Endothelial cell of umbilical vein (primary cell): Measurements from ENCODE around the gene TRIM24. TPM values are rescaled to one million over a fixed set of nuclear protein-coding genes. Genes with fewer than 3 reads are reported as not detected.

ENCODE experiments used
- BruUV-seq: library from RNA; stranded (reverse); fragments of 400-500 nt; replicated peaks from 2 replicates; lab custom pipeline; 2021; lab: Mats Ljungman, UMichigan
- CTCF ChIA-PET: fragments of 300-600, 350-600 bp; sonication (Branson Sonifier 250); formaldehyde crosslinking; loops from one replicate; lab custom pipeline; 2021; ENCODE audit warnings: antibody characterized with exemption, inconsistent platforms; lab: Charles Lee
- POLR2A ChIA-PET: fragments of 300-600, 350-600 bp; sonication (Branson Sonifier 250); formaldehyde crosslinking; loops from one replicate; lab custom pipeline; 2021; ENCODE audit warnings: antibody characterized with exemption, inconsistent platforms; lab: Charles Lee
- DNase-seq: peaks from one replicate; pipeline ENCODE4 v3.0.0-alpha.2; 2011; ENCODE audit warnings: low read depth, low spot score
- FAIRE-seq: peaks from 2 replicates; lab custom pipeline; 2011; peaks lifted over from hg19 to GRCh38; lab: Jason Lieb, UNC
- H2AFZ ChIP-seq: 2 replicates; pipeline ENCODE4 v1.6.0; 2012; ENCODE audit warnings: low read depth, low read length, control low read depth, inconsistent platforms
- H3K27ac ChIP-seq: 2 replicates; pipeline ENCODE4 v1.5.1; 2011; ENCODE audit warnings: low read depth, mild to moderate bottlenecking, control low read depth, low read length, moderate library complexity; ENCODE audit not compliant: insufficient read depth
- H3K27me3 ChIP-seq, 2 experiments: 2 replicates each; pipeline versions ENCODE4 v1.6.0 to v1.6.1; 2011; ENCODE audit warnings: low read length in 2 of 2, mixed read lengths in 1 of 2; ENCODE audit not compliant: control insufficient read depth in 2 of 2, insufficient read depth in 2 of 2
- H3K36me3 ChIP-seq, 2 experiments: 2 replicates in 1 of 2; 3 replicates in 1 of 2; pipeline ENCODE4 v1.5.1; 2011; ENCODE audit warnings: low read length in 2 of 2, mild to moderate bottlenecking in 1 of 2, moderate library complexity in 1 of 2; ENCODE audit not compliant: control insufficient read depth in 2 of 2, insufficient read depth in 2 of 2; ENCODE audit errors: extremely low read depth in 1 of 2
- H3K4me1 ChIP-seq: 3 replicates; pipeline ENCODE4 v1.5.1; 2011; ENCODE audit warnings: mild to moderate bottlenecking, low read length; ENCODE audit not compliant: control insufficient read depth, insufficient read depth; ENCODE audit errors: extremely low read depth
- H3K4me2 ChIP-seq: 2 replicates; pipeline ENCODE4 v1.6.1; 2011; ENCODE audit warnings: low read length, control low read depth, mixed read lengths; ENCODE audit not compliant: insufficient read depth
- H3K4me3 ChIP-seq, 3 experiments: fragments of 200-600 bp in 1 of 3; sonication (generic), shearing (Covaris generic) in 1 of 3; replicated peaks in 1 of 3; 2 replicates each; pipeline ENCODE4 v1.5.1; 2011 to 2016; ENCODE audit warnings: control low read depth in 3 of 3, low read length in 3 of 3, mild to moderate bottlenecking in 2 of 3, inconsistent platforms in 1 of 3, low read depth in 1 of 3, moderate library complexity in 1 of 3; ENCODE audit not compliant: insufficient read depth in 1 of 3
- H3K79me2 ChIP-seq: 2 replicates; pipeline ENCODE4 v1.6.0; 2012; ENCODE audit warnings: low read length, inconsistent platforms; ENCODE audit not compliant: control insufficient read depth, insufficient read depth
- H3K9ac ChIP-seq: replicated peaks from 2 replicates; pipeline ENCODE3; 2011; ENCODE audit warnings: low read length, control low read depth; ENCODE audit not compliant: insufficient read depth; ENCODE audit errors: extremely low read depth
- H3K9me1 ChIP-seq: replicated peaks from 3 replicates; pipeline ENCODE4 v1.6.0; 2011; ENCODE audit warnings: mild to moderate bottlenecking, low read length; ENCODE audit not compliant: control insufficient read depth, insufficient read depth; ENCODE audit errors: extremely low read depth
- H3K9me3 ChIP-seq: replicated peaks from 2 replicates; pipeline ENCODE4 v1.5.1; 2012; ENCODE audit warnings: low read length, inconsistent platforms; ENCODE audit not compliant: control insufficient read depth, insufficient read depth
- H4K20me1 ChIP-seq: replicated peaks from 2 replicates; pipeline ENCODE3; 2011; ENCODE audit warnings: mild to moderate bottlenecking, low read length; ENCODE audit not compliant: control insufficient read depth, insufficient read depth; ENCODE audit errors: extremely low read depth
- EZH2 ChIP-seq: IDR thresholded peaks from 2 replicates; pipeline ENCODE4 v1.6.1; 2012; ENCODE audit warnings: borderline replicate concordance, low read depth, mild to moderate bottlenecking, moderate library complexity, low read length, inconsistent platforms; ENCODE audit not compliant: severe bottlenecking
- FOS ChIP-seq: IDR thresholded peaks from 2 replicates; pipeline ENCODE4 v1.6.1; 2011; ENCODE audit warnings: mild to moderate bottlenecking, low read length, moderate library complexity, borderline replicate concordance; ENCODE audit not compliant: insufficient read depth
- GATA2 ChIP-seq: IDR thresholded peaks from 2 replicates; pipeline ENCODE4 v1.7.0; 2011; ENCODE audit warnings: low read depth, mild to moderate bottlenecking, moderate library complexity, mixed read lengths, low read length; ENCODE audit not compliant: insufficient read length, insufficient read depth
- JUN ChIP-seq: IDR thresholded peaks from 2 replicates; pipeline ENCODE4 v1.6.1; 2011; ENCODE audit warnings: borderline replicate concordance, low read depth; ENCODE audit not compliant: insufficient read length, insufficient read depth
- MYC ChIP-seq: IDR thresholded peaks from one replicate; pipeline ENCODE4 v1.6.1; 2011; ENCODE audit warnings: mild to moderate bottlenecking, low read depth, low read length
- POLR2A ChIP-seq: IDR thresholded peaks from 2 replicates; pipeline ENCODE4 v1.6.1; 2012; ENCODE audit warnings: low read depth, mild to moderate bottlenecking, control low read depth, low read length
- POLR2AphosphoS5 ChIP-seq: IDR thresholded peaks from 2 replicates; pipeline ENCODE4 v1.6.1; 2012; ENCODE audit warnings: low read depth, mild to moderate bottlenecking, control low read depth, low read length, moderate library complexity; ENCODE audit not compliant: insufficient read depth
- dilution Hi-C: fragments of 300-500 bp; cut with MboI; formaldehyde crosslinking; loops from one replicate; pipeline ENCODE4 v1.15.0; 2019; ENCODE audit warnings: low sequenced_read_pairs; ENCODE audit not compliant: extremely low pct_ligation_motif_present
- intact Hi-C: fragments of 100-400 bp; cut with micrococcal nuclease; formaldehyde crosslinking; loops from one replicate; pipeline ENCODE4 v1.10.0; 2022
- polyA plus RNA-seq, 4 experiments: library from polyadenylated mRNA; depleted of rRNA in 3 of 4; stranded (reverse) in 3 of 4; unstranded in 1 of 4; fragments of >200 nt; gene quantifications; 2 replicates each; pipeline versions ENCODE4 v1.2.1 to v1.2.3, GENCODE V29; 2011 to 2012; ENCODE audit warnings: missing spikeins in 1 of 4
- total RNA-seq: library from RNA; stranded (reverse); gene quantifications from 2 replicates; pipeline ENCODE4 v1.2.3, GENCODE V29; 2021
- TF ChIP-seq, protein P1 (sequence below), 2 donors: IDR thresholded peaks; 1 replicate in 1 of 2; 2 replicates in 1 of 2; pipeline ENCODE4 v1.5.1; 2011; ENCODE audit warnings: low read length in 2 of 2, mild to moderate bottlenecking in 2 of 2, moderate library complexity in 2 of 2, control low read depth in 1 of 2, inconsistent platforms in 1 of 2, low read depth in 1 of 2; ENCODE audit not compliant: insufficient read depth in 1 of 2; ENCODE audit errors: extremely low read depth in 1 of 2
- TF ChIP-seq, protein P2 (sequence below): IDR thresholded peaks from 2 replicates; pipeline ENCODE4 v1.6.1; 2011; ENCODE audit not compliant: insufficient read depth, insufficient read length

TRIM24 gene
- total and polyA plus RNA-seq, 2 donors (not counting 3 experiments of a cell fraction or from before 2014, with no cell fraction given), result 9.1 to 26.1 TPM

DNA sequence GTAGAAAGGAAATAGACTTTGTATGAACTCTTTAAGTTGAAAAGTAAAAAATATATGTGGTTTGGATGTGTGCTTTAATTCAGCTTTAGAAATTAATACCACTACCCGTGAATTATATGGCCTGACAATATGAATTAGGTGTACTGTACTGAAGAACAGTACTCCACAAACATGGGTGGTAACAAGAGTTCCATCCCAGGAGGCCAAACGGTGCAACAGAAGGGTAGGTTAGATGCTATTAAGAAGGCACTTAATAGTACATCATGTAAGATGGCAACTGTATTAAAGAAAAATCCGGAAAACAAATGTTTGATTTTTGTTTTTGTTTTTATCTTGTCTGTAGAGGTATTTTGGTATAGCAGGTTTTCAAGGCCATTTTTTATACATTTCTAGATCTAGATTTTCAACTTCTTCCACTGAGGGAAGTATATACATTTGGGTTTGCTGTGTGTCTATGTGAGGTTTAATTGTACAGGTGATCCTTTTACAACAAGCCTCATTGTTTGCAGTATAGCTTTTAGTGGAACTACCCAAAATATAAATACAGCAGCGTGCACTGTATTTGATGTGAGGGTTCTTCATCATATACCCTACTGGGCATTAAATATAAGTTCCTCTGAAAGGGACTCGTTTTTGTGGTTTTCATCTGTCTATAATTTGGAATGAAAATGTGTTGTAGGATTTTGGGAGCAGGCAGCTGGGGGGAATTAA, 125.4 kb downstream of the TRIM24 start:
- Histone ChIP-seq H3K4me1 (no peaks in the 10 kb centered on the region), H2AFZ (no peak overlapping the region), H3K4me2 (no peak overlapping the region), H4K20me1 (no peaks in the 10 kb centered on the region), H3K27ac (no peak overlapping the region), H3K4me3 (no peak overlapping the region), H3K9ac (no peak overlapping the region), H3K79me2 (no peaks in the 10 kb centered on the region), H3K27me3 (no peaks in the 10 kb centered on the region), H3K36me3 (peaks cover 0 to 12% of the 10 kb centered on the region in 2 experiments), H3K9me1 (no peaks in the 10 kb centered on the region), H3K9me3 (no peaks in the 10 kb centered on the region)
- ChIA-PET CTCF (no interaction called here), POLR2A (no interaction called here)
- TF ChIP-seq JUN (no peak), EZH2 (no peak), FOS (no peak), GATA2 (no peak), POLR2AphosphoS5 (no peak), MYC (no peak), POLR2A (no peak)
- TF ChIP-seq, protein P1, sequence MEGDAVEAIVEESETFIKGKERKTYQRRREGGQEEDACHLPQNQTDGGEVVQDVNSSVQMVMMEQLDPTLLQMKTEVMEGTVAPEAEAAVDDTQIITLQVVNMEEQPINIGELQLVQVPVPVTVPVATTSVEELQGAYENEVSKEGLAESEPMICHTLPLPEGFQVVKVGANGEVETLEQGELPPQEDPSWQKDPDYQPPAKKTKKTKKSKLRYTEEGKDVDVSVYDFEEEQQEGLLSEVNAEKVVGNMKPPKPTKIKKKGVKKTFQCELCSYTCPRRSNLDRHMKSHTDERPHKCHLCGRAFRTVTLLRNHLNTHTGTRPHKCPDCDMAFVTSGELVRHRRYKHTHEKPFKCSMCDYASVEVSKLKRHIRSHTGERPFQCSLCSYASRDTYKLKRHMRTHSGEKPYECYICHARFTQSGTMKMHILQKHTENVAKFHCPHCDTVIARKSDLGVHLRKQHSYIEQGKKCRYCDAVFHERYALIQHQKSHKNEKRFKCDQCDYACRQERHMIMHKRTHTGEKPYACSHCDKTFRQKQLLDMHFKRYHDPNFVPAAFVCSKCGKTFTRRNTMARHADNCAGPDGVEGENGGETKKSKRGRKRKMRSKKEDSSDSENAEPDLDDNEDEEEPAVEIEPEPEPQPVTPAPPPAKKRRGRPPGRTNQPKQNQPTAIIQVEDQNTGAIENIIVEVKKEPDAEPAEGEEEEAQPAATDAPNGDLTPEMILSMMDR (IDR thresholded peaks at IDR 0.05; ENCODE audit: extremely low read depth in 1 of 2, insufficient read depth in 1 of 2, low read depth in 1 of 2, low read length in 2 of 2), result no peak
- TF ChIP-seq, protein P2, sequence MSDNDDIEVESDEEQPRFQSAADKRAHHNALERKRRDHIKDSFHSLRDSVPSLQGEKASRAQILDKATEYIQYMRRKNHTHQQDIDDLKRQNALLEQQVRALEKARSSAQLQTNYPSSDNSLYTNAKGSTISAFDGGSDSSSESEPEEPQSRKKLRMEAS, result no peak
- intact Hi-C loops, result no loop called here
- FAIRE-seq (no peak), DNase-seq (no peak)
- no TSS peak for BruUV-seq
- dilution Hi-C loops, result no loop called here
